NOMO-1 treated with DMSO at 0.1 percent for 48 hours (cell line): ENCODE results near the gene LRRN3.
"Not testable (repeated sequence)": the region's sequence is repeated elsewhere in the genome, so short reads cannot be mapped to it uniquely, and the experiment has no call there.

Source experiments
- DNase-seq: peaks from one replicate; lab custom pipeline; 2025; ENCODE audit not compliant: unreplicated experiment; lab: John Stamatoyannopoulos, UW

Gene LRRN3

GRCh38 chr7:111090846-111091245 is at the start of gene LRRN3:
Gene LRRN3, plus strand, starts transcription at chr7:111091127. Its CDS starts 31,646 bp downstream, at chr7:111122773.
- DNase-seq: no peak

DNA sequence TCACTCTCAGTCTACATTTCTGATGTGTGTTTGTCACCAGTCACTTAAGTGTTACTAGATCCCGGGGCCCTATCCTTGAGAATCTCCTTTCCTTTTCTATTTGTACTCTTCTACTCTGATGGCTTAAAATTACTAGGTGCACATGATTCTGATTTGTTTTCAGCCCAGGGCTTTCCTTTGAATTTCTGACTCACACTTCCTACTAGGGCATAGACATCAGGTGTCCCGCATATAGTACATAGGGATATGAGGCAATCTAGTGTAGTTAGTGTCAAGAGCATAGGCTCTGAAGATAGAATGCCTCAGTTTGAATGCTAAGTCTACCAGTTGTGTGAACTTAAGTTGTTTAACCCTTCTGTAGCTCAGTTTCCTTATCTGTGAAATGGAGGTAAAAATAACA is 49.4 kb upstream of the LRRN3 start:
- DNase-seq: no peak

- no peak for DNase-seq
Observed at GRCh38 chr7:111042842-111043241, 48.1 kb upstream of the LRRN3 start.

DNA sequence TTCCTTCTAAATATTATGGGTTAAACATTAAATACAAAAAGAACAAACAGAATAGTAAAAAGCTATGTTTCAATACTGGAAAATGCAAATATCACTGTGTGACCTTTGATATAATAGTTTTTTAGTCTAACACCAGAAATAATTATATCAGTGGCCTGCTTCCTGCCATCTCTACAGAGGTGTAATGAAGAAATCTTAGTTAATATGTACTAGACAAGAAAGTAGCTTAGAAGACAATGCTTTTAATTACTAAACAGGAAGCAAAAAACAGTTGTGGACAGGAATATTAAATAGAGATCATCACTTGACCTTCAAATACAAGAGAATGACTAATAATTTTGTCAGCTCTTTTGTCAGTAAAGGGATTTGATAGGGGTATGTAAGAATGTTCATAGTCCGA is 47.4 kb upstream of the LRRN3 start:
- no peak for DNase-seq

- DNase-seq: no peak
Observed at GRCh38 chr7:111045449-111045848, 45.5 kb upstream of the LRRN3 start.

DNA sequence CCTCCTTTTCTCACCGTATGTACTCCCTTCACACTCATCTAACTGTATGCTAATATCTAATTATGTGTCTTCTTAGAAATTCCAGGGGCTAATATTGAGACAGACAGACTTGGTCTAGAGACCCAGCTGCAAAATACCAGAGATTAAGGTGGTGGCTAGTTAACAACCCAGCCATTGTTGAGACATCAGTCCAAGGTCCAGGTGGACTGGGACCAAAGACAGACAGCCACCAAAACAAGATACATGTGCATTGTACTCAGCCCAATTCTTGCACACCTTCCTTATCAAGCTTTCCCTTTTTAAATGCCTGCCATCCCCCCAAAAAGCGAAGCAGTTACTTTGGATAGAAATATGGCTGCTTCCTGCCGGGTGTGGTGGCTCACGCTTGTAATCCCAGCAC is 43.3 kb upstream of the LRRN3 start:
- DNase-seq: no peak

GRCh38 chr7:111049971-111050680 is 40.8 kb upstream of the LRRN3 start:
- no peak for DNase-seq

GRCh38 chr7:111050875-111051416 is 40.0 kb upstream of the LRRN3 start:
- DNase-seq: no peak

GRCh38 chr7:111051832-111052231 is 39.1 kb upstream of the LRRN3 start:
- no peak for DNase-seq

DNA sequence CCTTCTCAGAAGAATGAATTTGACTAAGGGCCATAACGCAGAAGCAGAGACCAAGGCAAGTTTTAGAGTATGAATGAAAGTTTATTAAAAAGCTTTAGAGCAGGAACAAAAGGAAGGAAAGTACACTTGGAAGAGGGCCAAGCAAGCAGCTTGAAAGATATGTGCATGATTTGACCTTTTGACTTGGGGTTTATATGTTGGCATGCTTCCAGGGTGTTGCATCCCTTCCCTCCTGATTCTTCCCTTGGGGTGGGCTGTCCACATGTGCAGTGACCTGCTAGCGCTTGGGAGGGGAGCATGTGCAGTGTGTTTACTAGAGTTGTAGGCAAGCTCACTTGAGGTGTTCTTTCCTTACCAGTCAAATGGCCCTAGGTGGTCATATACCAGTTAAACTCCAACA is 37.9 kb upstream of the LRRN3 start:
- DNase-seq: no peak

DNA sequence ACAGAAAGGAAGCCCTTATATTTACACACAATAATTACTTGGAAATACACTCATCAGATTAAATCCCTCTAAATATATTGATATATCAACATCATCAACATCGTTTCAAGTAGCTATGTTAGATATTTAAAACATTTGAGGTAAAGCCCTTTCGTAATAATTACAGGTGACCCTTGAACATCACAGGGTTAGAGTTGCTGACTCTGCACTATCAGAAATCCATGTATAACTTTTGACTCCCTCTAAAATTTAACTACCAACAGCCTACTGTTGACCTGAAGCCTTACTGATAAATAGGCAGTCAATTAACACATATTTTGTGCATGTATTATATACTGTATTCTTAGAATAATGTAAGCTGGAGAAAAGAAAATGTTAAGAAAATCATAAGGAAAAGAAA is 34.6 kb upstream of the LRRN3 start:
- no peak for DNase-seq

DNA sequence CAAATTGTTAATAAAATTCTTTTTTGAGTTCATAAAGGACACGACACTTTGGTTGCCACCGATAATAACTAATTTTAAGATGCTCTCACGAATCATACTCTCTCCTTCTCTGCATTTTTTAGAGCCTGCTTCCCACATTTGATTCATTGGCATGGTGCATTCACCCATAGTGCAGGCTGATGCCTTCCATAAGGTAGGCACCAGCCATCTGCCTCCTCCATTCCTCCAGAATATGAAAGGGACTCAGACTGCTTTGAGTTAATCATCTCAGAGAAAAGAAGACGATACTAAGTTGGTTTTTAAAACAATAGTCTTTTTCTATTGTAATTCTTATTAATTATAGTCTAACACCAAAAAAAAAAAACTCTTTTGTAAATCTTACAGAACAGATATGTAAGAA is 33.9 kb upstream of the LRRN3 start:
- no peak for DNase-seq

- no peak for DNase-seq
Observed at GRCh38 chr7:111059833-111060232, 31.1 kb upstream of the LRRN3 start.

- no peak for DNase-seq
Observed at GRCh38 chr7:111063166-111063565, 27.8 kb upstream of the LRRN3 start.

- no peak for DNase-seq
Observed at GRCh38 chr7:111067251-111067650, 23.7 kb upstream of the LRRN3 start.

DNA sequence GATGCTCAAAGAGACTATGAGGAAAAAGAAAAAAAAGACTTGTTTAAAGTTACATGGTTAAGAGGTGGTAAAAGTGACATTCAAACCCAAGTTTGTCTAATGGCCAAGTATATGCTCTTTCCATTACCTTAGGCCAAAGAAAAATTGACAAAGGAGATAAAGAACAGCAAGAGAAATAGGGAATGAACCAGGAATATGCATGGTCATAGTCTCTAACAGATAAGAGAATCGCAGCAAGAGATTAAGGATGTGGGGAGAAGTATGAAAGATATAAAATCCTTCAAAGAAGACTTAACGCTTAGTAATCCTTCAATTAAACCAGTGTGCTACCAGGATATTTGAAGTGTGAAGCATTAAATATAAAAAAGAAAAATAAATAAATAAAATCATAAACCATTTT is 23.2 kb upstream of the LRRN3 start:
- DNase-seq: no peak

DNA sequence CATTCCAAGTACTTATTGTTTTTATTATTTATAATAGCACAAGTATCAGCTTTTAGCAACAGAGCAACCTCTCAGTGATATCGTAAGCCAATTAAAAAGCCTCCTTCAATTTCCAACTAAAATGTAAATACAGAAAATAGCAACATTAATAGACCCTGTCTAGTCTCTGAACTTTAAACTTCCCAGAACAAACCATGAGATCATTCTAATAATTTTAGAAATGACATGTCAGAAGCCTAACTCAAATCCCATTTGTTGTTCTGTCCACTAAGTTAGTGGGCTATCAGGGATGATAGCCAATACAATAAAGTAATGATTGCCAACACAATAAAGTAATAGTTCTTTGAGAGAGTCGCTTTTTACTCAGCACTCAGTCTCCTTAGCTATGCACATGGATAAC is 22.3 kb upstream of the LRRN3 start:
- no peak for DNase-seq

- no peak for DNase-seq
Observed at GRCh38 chr7:111071556-111071955, 19.4 kb upstream of the LRRN3 start.

DNA sequence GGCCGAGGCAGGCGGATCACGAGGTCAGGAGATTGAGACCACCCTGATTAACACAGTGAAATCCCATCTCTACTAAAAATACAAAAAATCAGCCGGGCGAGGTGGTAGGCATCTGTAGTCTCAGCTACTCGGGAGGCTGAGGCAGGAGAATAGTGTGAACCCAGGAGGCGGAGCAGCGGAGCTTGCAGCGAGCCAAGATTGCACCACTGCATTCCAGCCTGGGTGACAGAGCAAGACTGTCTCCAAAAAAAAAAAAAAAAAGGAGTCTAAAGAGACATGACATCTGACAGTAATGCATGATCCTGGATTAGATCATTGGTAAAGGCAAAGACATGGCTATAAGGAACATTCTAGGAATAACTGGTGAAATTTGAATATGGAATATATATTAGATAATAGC is 18.3 kb upstream of the LRRN3 start:
- not testable (repeated sequence) for DNase-seq

GRCh38 chr7:111074071-111074747 is 16.7 kb upstream of the LRRN3 start:
- DNase-seq: peak; percentile 0

- DNase-seq: no peak
Observed at GRCh38 chr7:111074748-111075146, 16.2 kb upstream of the LRRN3 start.

DNA sequence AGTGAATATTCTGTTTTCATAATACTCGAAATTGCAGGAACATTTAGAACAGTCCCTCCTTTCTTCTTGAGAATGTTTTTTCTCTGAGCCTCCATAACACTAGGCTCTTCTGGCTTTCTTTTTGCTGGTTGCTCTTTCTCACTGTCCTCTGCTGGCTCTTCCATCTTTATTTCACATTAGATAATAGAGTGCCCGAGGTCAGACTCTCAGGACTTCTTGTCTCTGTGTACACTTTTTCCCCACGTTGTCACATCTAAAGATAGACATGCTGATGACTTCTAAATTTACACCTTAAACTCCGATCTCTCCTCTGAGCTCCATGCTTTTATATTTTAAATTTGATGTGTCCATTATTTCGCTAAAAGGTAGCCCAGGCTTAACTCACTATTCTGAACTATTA is 15.4 kb upstream of the LRRN3 start:
- DNase-seq: no peak

- no peak for DNase-seq
Observed at GRCh38 chr7:111076205-111076604, 14.7 kb upstream of the LRRN3 start.
